ENCODE measurements around the gene CSTPP1.

Gene CSTPP1, protein sequence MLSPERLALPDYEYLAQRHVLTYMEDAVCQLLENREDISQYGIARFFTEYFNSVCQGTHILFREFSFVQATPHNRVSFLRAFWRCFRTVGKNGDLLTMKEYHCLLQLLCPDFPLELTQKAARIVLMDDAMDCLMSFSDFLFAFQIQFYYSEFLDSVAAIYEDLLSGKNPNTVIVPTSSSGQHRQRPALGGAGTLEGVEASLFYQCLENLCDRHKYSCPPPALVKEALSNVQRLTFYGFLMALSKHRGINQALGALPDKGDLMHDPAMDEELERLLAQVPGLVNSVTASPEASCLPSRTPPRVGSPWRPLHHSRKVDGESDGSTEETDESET

DNA sequence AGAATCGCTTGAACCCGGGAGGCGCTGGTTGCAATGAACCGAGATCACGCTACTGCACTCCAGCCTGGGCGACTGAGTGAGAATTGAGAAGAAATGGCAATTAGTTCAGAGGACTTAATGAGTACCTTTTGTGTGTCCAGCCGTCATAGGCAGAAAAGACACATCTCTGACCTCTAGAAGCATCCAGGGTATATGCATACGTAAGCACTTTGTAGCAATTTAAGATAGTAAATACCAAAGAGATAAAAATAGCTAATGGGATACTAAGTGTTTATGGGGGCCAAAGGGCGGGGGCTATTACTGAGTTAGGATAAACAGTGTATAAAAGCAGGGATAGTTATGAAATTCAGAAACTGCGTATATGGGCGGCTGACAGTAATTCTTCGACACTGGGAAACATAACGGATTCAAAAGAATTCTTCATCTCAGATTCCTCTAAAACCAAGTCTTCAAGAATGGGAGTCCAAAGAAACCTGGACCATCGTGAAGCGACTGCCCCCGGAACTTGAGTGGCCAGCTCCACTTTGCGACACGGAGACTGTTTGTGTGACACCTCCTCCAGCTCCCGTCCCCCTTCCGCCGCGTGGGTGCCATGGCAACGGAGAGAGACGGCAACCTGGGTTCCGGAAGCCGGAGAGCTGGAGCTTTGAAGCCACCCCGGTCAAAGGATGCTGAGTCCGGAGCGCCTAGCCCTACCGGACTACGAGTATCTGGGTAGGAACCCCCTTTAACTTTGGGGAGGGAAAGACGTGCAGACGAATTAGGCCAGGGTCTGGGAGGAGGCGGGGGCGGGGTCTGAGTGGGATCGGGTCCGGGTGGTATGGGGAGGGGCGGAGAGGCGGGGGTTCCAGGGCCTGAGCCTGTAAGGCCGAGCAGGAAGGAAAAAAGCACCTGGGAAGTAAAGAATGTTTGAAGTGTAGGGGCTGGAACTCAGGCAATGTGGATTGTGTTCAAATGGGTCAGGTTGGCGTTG lies at the start of gene CSTPP1:
Gene CSTPP1 (plus strand): TSS at position 624 of the 973 bp plus-strand sequence. CDS start 45 bp downstream, at position 669.
- peak; percentile 91 to 92 for DNase-seq (ENCODE audit: low read depth in 2 of 2)

GRCh38 chr11:46888636-46889035 lies 47.9 kb upstream of the CSTPP1 start:
- no peak for DNase-seq (ENCODE audit: low read depth in 2 of 2)

DNA sequence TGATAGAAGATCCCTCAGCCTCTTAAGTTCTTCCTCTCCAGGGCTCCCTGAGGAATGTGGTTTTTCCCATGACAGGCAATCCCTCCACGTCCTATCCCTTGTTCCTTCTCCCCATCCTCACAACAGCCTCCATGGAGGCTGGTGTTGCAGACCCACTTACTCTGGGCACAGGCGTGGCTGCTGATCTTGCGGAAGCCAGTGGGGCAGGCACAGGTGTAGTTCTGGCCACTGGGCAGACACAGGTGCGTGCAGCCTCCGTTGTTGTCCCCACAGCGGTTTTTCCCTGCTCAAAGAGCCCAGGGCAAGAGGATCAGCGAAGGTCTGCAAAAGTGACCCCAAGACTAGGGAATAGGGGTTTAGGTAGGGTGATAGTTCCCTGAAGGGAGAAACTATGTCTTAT lies 47.3 kb upstream of the CSTPP1 start:
- no peak for DNase-seq (ENCODE audit: low read depth in 2 of 2)

DNA sequence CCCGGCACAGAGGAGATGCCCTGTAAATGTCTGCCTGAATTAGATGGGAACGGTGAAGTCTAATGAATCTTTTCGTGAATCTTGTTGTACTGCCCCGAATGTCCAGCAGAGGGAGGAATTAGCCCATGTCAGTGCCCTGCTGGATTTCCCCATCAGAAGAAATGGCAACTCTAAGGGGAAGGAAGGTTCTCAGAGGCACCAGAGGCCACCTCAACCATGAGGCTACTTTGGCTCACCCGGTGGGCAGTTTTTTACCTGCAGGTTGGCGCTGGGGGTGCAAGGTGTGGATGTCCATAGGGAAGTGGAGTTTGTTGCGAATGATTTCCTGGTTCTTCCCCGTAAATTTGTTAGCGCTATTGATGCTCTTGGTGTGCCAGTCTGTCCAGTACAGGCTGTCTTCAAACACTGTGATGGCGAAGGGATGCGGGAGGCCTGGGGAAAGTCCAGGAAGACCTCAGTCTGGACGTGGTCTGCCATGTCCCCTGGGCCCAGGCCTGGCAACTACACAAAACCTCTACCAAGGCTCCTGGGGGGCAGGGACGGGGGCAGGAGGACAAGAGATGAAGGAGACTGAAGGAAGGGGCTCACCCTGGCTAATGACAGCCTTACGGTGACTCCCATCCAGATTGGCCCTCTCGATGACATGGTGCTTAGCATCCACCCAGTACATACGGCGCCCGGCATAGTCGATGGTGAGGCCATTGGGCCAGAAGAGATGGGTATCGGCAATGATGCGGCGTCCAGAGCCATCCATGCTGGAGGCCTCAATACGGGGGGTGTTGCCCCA lies 46.7 kb upstream of the CSTPP1 start:
- peak; percentile 40 to 60 for DNase-seq (ENCODE audit: low read depth in 2 of 2)

- no peak for DNase-seq (ENCODE audit: low read depth in 2 of 2)
These were observed 45.9 kb upstream of the CSTPP1 start for GRCh38 chr11:46890665-46891064.

DNA sequence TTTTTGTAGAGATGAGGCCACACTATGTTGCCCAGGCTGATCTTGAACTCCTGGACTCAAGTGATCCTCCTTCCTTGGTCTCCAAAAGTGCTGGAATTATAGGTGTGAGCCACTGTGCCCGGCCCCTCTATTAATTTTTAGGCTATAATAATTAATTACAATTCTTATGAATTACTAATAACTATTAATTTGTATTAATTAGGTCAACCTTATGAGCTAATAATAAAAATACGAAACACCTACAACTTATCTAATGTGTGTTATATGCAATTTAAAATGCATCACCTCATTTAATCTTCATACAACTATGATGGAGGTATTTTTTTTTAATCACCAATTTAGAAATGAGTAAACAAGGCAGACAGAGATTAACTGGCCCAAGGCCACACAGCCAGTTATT lies 44.5 kb upstream of the CSTPP1 start:
- no peak for DNase-seq (ENCODE audit: low read depth in 2 of 2)

GRCh38 chr11:46892838-46893237 lies 43.7 kb upstream of the CSTPP1 start:
- no peak for DNase-seq (ENCODE audit: low read depth in 2 of 2)

- DNase-seq (ENCODE audit: low read depth in 2 of 2) = no peak
These were observed 42.1 kb upstream of the CSTPP1 start for GRCh38 chr11:46894506-46894905.

DNA sequence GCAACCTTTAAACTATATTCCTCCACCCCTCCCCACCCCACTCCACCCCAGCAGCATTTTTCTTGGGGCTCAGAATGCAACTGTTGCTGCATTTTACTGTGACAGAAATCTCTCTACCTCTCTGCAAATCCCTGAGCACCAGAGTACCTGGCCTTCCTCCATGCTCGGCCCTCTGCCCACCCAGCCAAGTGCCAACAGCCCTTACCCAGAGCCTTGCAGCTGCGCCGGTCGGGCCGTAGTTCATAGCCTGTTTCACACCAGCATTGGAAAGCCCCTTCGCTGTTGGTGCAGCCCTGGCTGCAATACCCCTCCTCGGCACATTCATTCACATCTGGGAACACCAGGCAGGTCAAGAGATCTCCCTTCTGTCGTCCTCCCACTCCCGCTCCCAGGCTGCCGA lies 41.6 kb upstream of the CSTPP1 start:
- DNase-seq (ENCODE audit: low read depth in 2 of 2) = no peak

DNA sequence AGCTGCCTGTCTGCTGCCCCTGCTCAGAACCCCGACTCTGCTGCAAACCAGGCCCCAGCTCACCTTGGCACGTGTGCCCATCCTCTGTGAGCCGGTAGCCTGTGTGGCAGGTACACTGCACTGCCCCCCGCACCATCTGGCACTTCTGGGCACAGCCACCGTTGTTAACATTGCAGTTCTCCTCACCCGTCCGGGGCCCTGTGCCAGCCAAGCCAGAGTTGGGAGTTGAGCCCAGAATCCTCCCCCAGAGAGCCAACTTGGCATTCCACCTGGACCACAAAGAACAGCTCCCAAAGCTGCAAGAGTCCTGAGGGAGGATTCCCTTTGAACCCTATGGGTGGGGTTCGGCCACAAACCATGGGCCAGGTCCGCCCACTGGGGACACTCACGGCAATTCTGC lies 40.7 kb upstream of the CSTPP1 start:
- DNase-seq (ENCODE audit: low read depth in 2 of 2) = no peak

- no peak for DNase-seq (ENCODE audit: low read depth in 2 of 2)
These were observed 39.7 kb upstream of the CSTPP1 start for GRCh38 chr11:46896719-46897406.

GRCh38 chr11:46898396-46899095 lies 38.0 kb upstream of the CSTPP1 start:
- DNase-seq (ENCODE audit: low read depth in 2 of 2) = no peak

- DNase-seq (ENCODE audit: low read depth in 2 of 2) = no peak
These were observed 37.0 kb upstream of the CSTPP1 start for GRCh38 chr11:46899501-46900025.

DNA sequence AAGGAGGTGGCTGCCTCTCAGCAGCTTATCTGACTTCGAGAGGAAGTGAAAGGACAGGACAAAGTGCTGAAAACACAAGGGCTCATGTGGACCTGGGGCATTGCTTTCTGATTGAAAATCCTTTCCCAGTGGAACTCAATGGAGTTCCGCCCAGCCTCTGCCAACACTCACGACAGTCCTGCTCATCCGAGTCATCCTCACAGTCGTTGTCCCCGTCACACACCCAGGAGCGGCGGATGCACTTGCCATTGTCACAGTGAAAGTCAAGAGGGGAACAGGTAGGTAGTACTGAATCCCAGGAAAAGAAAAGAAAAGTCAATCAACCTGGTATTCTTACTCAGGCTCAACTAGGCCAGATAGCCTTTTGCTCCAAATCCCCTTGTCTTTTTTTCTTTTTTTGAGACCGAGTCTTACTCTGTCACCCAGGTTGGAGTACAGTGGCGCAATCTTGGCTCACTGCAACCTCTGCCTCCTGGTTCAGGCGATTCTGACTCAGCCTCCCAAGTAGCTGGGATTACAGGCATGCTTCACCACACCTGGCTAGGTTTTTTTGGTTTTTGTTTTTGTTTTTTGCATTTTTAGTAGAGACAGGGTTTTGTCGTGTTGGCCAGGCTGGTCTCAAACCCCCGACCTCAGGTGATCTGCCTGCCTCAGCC lies 36.3 kb upstream of the CSTPP1 start:
- no peak for DNase-seq (ENCODE audit: low read depth in 2 of 2)

DNA sequence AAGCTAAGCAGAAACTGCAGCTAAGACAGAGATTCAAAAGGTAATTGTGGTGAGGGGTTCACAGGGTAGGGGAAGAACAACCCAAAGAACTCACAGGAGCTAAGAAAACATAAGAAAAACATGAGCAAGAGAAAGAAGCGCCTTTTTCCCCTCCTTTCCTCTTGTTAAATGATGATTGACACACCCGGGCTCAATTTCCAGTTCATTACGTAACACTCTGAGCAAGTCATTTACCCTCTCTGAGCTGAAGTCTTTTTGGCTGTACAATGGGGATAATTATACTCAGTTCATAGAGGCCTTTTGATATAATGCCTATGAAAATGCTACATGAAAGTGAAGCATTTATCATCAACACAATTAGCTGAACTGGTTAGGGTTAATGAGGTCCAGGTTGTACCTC lies 35.4 kb upstream of the CSTPP1 start:
- no peak for DNase-seq (ENCODE audit: low read depth in 2 of 2)

- no peak for DNase-seq (ENCODE audit: low read depth in 2 of 2)
These were observed 33.9 kb upstream of the CSTPP1 start for GRCh38 chr11:46902694-46903093.

DNA sequence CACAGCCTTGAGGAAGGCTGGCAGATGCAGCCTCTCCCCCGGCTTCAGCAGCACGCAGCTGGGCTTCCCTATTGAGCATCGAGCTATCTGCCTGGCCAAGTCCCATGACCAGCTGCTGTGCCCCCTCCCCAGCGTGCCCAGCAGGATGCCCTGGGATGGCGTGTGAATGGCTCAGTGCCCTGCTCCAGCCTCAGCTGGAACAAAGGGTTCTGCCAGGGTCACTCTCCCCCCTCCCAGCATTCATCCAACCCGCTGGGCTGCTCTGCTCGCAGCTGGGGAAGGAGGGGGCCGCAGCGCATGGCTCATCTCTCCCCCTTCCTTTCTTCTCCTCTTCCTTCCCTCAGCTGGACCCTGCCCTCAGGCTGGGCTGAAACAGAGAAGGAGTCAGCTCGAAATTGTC lies 32.7 kb upstream of the CSTPP1 start:
- DNase-seq (ENCODE audit: low read depth in 2 of 2) = no peak

- no peak for DNase-seq (ENCODE audit: low read depth in 2 of 2)
These were observed 30.8 kb upstream of the CSTPP1 start for GRCh38 chr11:46905806-46906205.

- DNase-seq (ENCODE audit: low read depth in 2 of 2) = no peak
These were observed 29.9 kb upstream of the CSTPP1 start for GRCh38 chr11:46906609-46907041.

GRCh38 chr11:46907606-46908005 lies 29.0 kb upstream of the CSTPP1 start:
- DNase-seq (ENCODE audit: low read depth in 2 of 2) = no peak

Measured in stimulated activated CD4-positive, alpha-beta T cell treated with anti-CD3 and anti-CD28 coated beads, Interleukin-15, amount 100 ng/mL, for 48 hours (primary cell).